HL-60/S4 treated with retinoic acid at 250 ng/mL for 4 days and 3 days (cell line): ENCODE measurements around the gene CDK8.
"Not testable (repeated sequence)": the region's sequence is repeated elsewhere in the genome, so short reads cannot be mapped to it uniquely, and the experiment has no call there.

Source experiments
- in situ Hi-C: fragments of 300-500 bp; cut with MboI; formaldehyde crosslinking; loops from 2 replicates; pipeline ENCODE4 v1.7.0; 2022; ENCODE audit warnings: low sequenced_read_pairs

Gene CDK8

DNA sequence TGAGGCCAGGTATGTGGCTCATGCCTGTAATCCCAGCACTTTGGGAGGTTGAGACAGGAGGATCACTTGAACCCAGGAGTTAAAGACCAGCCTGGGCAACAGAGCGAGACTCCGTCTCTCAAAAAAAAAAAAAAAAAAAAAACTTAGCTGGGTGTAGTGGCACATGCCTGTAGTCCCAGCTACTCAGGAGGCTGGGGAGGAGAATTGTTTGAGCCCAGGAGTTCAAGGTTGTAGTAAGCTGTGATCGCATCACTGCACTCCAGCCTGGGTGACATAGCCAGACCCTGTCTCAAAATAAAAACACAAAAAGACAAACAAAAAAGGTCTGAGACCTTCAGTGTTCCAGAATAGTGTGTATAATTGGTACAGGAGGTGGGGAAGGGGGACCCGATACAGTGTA, 1.9 kb upstream of the CDK8 start:
- in situ Hi-C loops = not testable (repeated sequence)

DNA sequence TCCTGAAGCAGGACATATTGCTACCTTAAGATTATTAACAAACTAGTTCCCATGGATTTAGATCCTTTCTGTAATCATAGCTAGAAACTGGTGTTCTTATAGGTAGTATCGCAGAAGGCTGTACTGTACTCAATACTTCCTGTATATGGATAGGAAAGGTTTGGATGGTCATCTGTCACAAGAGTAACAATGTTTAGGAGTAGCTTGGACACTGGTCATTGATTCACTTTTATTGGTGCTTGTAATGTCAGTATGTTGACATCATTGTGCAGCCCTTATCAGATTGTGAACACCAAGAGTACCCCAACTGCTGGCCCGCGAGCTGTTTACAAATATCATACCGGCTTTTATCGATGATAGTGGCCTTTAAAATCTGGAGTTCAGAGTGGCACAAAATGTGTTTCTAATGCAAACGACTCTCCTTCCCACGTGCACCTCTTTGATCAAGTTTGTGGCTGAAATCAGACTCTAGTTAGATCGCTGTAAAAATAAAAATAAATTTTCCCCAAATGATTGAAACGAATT, 605 bp upstream of the CDK8 start:
- in situ Hi-C loops = no loop called here

DNA sequence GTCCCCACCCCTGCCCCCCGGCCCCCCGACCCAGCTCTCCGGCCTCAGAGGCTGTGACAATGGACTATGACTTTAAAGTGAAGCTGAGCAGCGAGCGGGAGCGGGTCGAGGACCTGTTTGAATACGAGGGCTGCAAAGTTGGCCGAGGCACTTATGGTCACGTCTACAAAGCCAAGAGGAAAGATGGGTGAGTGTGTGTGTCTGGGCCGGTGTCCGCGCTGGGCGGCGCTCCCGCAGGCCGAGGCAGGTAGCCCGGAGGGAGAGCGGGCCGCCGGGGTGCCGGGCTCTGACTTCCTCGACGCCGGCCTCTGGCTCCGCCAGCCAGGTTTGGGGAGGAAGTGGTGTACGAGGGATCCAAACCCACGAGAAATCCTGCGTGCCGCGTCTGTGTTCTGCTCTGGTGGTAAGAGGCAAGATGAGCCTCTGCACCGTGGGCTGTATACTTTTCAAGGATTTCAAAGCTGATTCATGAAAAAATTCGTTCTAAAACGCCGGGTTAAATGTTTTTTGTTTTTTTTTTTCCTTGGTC, 718 bp downstream of the CDK8 start:
- in situ Hi-C loops = no loop called here

DNA sequence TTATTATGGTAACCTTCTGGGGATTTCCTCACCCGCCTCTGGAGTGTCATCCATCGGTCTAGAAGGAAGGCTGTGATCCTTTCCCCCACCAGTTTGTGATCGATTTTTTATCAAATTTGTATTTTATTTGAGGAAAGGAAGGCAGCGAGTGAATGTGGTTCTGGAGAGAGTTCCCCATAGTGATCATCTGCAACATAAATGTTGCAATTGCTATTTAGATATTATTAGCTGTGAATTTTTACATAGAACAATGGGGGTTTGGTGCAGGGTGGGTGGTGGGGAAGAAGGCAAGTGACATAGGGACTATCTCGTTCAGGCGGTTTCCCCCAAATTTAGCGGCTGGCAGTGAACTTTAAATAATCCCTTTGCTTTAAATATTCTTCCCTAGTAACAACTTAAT, 1.2 kb downstream of the CDK8 start:
- in situ Hi-C loops = no loop called here

DNA sequence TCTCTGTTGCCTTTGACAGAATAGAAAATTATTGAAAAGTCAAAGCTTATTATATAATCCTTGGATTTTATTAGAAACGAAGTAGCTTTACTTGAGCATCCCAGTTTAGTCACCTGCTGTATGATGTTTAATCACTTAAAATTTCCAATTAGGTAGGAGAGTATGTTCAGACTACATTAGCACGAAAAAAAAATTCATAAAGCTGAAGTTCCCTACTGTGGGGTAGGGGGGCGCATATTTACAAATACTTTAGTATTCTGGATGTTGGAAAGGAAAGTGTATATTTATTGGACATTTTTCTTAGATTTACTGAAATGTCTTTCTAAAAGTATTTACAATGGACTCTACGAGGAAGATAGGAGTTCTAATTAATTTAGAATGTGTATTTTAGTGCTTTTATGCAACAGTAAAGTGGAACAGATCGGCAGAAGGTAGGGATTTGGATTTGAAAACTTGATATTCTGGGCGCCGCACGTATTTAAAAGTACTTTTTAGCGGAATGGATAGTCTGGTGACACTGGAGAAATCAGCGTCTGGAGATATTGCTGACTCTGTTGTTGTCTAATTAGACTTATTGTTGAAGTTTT, 1.9 kb downstream of the CDK8 start:
- in situ Hi-C loops = no loop called here

DNA sequence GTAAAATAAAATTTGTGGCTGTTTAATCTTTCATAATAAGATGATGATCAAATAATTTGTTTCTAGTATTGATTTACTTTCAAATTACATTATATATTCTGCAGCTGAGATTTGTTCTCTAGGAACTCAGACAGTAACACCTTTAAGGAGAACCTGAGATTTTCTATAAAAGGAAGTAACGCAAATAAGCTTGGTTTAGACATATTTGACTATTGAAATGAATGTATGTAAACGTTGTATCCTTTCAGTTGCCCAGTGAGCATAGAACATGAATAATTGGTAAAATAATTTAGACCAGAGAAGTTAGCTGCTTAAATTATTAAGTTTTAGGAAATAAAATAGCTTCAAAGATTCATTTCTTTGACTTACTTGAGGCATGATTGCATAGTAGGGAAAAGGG, 3.1 kb downstream of the CDK8 start:
- in situ Hi-C loops = no loop called here

DNA sequence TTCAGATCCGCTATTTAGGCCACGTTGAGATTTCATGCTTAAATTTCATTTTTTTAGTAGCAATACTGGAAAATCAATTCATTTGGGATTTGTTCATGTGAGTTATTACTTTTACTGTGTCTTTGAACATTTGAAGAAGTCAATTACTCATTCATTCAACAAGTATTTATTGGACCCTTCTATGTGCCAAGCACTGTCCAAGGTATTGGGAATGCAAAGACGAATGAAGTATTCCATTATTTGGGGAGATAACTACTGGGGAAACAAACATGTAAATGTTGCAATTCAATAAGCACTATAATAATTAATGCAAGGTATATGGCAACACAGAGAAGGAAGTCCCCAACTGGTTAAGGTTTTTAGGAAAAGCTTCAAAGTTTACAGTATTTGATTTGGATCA, 5.7 kb downstream of the CDK8 start:
- in situ Hi-C loops = no loop called here

DNA sequence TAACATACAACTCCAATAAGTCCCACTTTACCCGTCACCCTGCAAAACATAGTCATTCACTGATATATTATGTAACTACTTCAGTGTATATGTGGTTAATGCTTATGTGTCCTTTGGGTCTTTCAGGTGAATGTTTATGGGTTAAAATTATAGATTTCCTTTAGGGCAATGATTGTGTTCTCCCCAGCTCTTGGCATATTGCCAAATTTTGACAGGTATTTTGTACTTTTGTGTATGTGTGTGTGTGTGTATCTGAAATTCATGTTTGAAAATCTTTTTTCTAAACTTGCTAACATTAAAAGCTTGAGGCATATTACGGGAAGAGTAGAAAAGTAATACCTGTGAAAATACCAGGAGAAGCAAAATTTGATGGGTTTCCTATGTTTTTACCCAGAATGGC, 8.2 kb downstream of the CDK8 start:
- in situ Hi-C loops = no loop called here

DNA sequence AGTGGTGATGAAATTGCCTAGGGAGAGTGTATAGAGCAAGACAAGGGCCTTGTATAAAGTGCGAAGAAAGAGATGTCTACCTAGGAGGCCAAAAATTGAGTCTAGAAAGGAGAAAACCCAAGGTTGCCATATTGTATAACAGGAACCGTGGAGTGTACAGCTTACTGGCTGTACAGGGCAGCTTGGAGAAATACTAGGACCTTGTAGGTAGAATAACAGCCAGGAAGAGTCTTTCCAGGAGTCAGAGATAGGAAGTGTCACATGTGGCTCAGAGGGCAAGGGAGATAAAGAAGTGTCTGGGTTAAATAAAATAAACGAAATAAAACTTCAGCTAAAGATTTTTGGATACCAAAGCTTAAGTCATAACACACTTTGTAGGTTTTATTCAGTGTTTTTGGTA, 12.4 kb downstream of the CDK8 start:
- in situ Hi-C loops = no loop called here

DNA sequence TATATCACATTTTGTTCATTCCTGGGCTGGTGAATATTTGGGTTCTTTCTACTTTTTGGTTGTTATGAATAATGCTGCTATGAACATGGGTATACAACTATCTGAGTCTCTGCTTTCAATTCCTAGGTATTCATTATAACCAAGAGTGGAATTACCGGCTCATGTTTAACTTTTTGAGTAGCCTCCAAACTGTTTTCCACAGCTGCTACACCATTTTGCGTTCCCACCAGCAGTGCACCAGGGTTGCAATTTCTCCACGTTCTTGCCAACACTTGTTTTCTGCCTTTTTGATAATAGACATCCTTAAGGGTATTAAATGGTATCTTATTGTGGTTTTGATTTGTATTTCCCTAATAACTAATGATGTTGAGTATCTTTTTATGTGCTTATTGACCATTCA, 16.8 kb downstream of the CDK8 start:
- in situ Hi-C loops = no loop called here

DNA sequence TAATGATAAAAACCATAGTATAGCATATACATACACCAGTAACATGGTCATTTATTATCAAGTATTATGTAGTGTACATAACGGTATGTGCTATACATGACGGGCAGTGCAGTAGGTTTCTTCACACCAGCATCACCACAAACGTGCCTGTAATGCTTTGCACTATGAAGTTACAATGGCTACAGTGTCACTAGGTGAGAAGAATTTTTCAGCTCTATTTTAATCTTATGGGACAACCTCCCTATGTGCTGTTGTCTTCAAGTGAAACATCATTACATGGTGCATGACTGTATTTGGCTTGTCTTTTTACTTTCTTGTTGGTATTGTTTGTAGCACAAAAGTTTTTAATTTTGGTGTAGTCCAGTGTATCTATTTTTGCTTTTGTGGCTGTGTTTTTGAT, 18.7 kb downstream of the CDK8 start:
- in situ Hi-C loops = no loop called here

DNA sequence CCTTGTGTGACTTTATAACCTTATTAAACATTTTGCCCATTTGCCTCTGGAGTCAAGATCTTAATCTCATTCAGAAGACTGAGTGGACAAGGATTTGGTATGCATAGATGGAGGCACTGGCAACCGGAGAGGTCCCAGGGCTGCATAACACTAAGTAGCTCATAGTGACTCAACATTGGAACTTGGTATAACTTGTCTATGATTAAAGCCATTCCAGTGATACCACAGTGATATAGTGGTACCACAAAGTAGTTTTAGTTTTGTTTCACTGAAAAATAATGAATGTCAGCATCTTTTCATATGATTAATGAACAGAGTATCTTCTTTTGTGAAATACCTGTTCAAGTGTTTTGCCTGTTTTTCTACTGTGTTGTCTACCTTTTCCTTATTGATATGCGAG, 26.4 kb downstream of the CDK8 start:
- in situ Hi-C loops = no loop called here

DNA sequence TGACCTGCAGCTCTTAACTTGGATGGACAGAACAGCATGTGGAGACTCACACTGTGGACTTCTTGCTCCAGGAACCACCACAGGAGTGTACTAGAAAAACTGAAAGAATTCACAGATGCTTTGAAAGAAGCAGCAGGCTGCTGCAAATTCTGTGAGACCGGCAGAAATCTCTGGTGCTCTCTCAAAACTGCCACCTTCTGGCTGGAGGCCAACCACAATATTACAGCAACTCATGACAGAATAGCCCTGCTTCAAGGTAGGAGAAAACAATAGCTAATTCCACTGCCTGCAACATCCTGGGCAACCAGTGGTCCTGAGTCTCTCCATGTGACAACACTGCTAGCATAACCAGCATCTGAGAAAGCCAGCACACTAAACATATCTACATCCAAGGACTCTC, 26.9 kb downstream of the CDK8 start:
- in situ Hi-C loops = no loop called here

DNA sequence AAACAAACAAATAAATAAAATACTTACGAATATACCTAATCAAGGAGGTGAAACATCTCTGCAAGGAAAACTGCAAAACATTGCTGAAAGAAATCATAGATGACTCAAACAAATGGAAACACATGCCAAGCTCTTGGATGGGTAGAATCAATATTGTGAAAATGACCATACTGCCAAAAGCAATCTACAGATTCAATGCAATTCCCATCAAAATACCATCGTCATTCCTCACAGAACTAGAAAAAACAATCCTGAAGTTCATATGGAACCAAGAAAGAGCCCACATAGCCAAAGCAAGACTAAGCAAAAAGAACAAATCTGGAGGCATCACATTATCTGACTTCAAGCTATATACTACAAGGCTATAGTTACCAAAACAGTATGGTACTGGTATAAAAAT, 32.0 kb downstream of the CDK8 start:
- in situ Hi-C loops = not testable (repeated sequence)

DNA sequence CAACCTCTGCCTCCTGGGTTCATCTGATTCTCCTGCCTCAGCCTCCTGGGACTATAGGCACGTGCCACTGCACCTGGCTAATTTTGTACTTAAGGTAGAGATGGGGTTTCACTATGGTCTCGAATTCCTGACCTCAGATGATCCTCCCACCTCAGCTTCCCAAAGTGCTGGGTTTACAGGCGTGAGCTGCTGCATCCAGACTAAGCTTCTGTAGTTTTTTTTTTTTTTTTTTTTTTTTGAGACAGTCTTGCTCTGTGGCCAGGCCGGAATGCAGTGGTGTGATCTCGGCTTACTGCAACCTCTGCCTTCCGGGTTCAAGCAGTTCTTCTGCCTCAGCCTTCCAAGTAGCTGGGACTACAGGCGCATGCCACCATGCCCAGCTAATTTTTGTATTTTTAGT, 34.9 kb downstream of the CDK8 start:
- in situ Hi-C loops = not testable (repeated sequence)

DNA sequence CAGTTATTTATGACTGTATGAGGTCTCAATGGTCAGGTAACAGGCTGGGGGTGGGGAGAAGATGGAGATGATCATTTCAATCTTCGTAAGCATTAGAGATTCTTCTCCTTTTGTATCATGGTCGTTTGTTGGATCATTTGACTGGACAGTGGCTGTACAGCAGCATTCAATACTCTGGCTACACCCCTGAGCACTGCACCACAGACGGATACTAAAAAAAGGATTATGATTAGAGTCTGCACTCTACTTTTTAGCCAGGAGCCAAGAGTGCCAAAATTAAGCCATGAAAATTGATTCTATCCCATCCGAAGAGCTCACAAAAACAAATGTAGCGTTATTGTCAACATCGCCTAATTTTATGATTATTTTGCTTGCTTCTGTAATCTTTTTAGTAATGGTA, 41.9 kb downstream of the CDK8 start:
- in situ Hi-C loops = no loop called here

DNA sequence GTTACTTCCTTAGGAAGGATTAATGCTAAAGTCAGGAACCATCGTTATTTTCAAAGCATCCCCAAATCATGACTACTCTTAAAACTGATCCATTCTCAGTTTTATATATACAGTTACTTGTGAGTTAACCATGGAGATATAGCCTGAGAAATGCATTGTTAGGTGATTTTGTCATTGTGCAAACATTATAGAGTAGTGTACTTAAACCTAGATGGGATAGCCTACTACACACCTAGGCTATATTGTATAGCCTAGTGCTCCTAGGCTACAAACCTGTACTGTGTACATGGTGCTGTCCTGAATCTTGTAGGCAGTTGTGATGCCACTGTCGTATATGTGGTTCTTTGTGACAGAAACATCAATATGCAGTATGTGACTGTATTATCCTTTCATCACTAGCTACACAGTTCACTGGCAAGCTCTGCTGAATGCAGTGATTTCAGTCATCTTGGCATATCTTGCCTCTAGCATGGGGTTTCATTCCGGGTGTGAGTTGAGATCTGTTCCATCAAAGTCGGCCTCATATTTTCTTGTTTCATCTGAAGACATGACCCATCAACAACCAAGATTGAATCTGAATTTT, 45.3 kb downstream of the CDK8 start:
- in situ Hi-C loops = no loop called here

DNA sequence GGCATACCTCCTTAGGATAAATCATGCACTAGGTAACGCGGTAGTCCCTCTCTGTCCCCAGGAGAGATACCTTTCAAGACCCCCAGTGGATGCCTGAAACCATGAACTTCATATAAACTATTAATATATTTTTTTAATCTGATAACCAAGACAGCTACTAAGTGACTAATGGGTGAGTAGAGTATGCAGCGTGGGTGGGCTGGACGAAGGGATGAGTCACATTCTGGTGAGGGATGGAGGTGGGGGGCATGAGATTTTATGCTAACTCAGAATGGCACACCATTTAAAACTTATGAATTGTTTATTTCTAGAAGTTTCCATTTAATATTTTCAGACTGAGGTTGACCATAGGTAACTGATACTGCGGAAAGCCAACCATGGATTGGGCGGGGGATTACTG, 46.2 kb downstream of the CDK8 start:
- in situ Hi-C loops = no loop called here

DNA sequence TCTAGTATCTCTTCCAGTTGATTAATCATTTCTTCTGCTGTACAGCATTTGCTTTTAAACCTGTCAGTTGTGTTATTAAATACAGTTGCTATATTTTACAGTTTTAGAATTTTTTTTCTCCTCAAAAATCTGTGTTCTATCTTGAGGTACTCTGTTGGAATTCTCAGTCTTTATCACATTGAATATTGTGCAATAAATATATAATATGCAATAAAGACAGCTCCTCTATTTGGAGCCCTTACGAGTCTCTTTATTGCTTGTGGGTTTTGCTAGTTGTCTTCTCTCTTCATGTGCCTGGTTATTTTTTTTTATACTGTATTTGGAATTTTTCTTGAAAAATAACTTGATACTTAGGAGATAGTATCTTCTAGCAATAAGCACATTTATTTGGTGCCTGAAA, 51.7 kb downstream of the CDK8 start:
- in situ Hi-C loops = no loop called here

DNA sequence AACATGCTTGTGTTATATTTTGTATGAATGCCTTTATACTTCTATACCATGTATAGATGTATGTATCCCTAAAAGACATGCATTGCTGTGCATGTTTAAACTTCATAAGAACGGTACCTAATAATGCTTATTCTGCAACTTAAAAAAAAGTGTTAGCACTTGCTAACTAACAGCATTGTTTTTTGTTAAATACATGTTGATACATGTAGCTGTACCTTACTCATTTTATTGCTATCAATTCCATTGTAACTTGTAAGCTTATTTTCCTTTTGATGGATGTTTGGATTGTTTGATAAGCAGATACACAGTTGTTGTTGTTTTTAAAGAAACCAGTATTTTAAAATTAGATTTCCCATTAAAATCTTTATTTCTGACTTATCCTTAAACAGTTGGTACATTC, 53.8 kb downstream of the CDK8 start:
- in situ Hi-C loops = no loop called here

DNA sequence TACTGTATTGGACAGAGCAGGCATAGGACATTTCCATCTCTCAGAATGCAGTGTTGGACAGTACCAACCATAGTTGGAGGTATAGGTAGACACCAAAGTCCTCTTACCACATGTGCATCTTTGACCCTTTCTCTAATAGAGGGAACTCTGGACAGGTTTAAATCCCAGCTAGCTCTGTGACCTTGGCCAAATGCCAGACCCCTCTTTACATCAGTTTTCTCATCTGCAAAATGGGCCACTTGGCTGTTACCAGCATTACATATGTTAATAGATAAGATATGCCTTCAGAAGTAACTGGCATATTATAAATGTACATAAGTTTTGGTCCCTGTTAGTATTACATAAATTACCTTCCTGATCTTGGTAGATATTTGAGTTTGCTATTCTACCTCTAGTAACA, 54.3 kb downstream of the CDK8 start:
- in situ Hi-C loops = no loop called here

DNA sequence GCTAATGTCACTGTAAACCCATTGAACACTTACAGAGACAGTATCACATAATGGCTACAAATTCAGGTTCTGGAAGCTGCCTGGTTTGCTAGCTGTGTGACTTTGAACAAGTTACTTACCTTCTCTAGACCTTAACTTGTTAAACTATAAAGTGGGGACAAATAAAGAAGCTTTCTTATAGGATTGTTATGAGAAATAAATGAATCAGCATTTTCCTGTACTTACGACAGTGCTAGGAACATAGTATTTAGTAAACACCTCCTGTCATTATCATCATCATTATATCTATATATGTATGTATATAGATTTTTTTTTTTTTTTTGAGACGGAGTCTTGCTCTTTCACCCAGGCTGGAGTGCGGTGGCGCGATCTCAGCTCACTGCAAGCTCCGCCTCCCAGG, 54.9 kb downstream of the CDK8 start:
- in situ Hi-C loops = no loop called here

DNA sequence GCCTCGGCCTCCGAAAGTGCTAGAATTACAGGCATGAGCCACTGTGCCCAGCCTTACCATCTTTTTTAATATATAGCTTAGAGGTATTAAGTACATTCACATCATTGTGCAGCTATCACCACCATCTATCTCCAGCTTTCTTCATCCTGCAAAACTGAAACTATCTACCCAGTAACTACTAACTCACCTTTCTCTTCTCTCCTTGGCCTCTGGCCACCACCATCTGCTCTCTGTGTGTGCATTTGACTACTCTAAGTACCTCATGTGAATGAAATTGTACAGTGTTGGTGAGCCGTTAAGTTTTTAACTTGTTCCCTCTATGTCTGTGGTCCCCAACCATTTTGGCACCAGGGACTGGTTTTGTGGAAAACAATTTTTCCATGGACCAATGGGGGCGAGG, 56.1 kb downstream of the CDK8 start:
- in situ Hi-C loops = no loop called here
